ENCODE data around the gene MSMO1. TPM values are rescaled to one million over a fixed set of nuclear protein-coding genes. Genes with fewer than 3 reads are reported as not detected.
A peak's percentile ranks its signal among the peaks of the same experiment; 100 is the strongest.

MSMO1 gene
- total RNA-seq (2021; fragmentation: NEBNext Ultra II Directional; extraction: Animal tissue kit (Norgen Biotek cat#: 25700)) (105 and 109 TPM in 2 replicates), polyA plus RNA-seq (2011; rRNA removed) (50.6 and 79.8 TPM in 2 replicates), polyA minus RNA-seq (2011; rRNA and poly(A)+ RNA removed) (40.2 and 47.0 TPM in 2 replicates)
- 73.4 TPM for polyA plus RNA-seq (2011; cell fraction: cytosol; rRNA removed)
- polyA plus RNA-seq (2011; cell fraction: nucleus; rRNA removed), result 25.7 TPM
- polyA plus RNA-seq (2012, experiment 1 of 2), result 39.1 to 77.9 TPM (median 42.7 TPM) in 4 replicates
- 11.6 TPM for polyA plus RNA-seq (2012, experiment 2 of 2)
- 238 TPM for polyA plus RNA-seq (2013, experiment 1 of 2)
- 309 TPM for polyA plus RNA-seq (2013, experiment 2 of 2)
- 51.2 TPM for polyA minus RNA-seq (2011; cell fraction: cytosol; rRNA and poly(A)+ RNA removed)
- 29.2 TPM for polyA minus RNA-seq (2011; cell fraction: nucleus; rRNA and poly(A)+ RNA removed)
- long read RNA-seq, experiment 1, transcript MSMO1-201 (6 exons, 2,269 nt), result major isoform, 37 of 111 reads
- long read RNA-seq, experiment 1, partial matches to known transcripts, result 66 of 111 reads
- long read RNA-seq, experiment 1, other reads (novel, unspliced or antisense), result 4 of 111 reads
- long read RNA-seq, experiment 2, transcript MSMO1-201 (6 exons, 2,269 nt), result major isoform, 35 of 50 reads
- long read RNA-seq, experiment 2, partial matches to known transcripts, result 1 of 50 reads
- long read RNA-seq, experiment 2, other reads (novel, unspliced or antisense), result 10 of 50 reads

- Histone ChIP-seq H3K23ac (ENCODE audit: insufficient read length) (no peak within 1 kb of the TSS), H2AK5ac (ENCODE audit: low read depth, low read length) (peak within 1 kb of the TSS; percentile 14; the same call in 1 of the 2 replicates), H3K79me1 (ENCODE audit: low read depth, low read length) (no peaks in the 10 kb centered on the region; the same call in 1 of the 2 replicates), H3K9ac (replicated peaks in 1 of 4; ENCODE audit: extremely low read depth in 1 of 4, low read depth in 3 of 4, low read length in 3 of 4) (peak within 1 kb of the TSS; percentile 81 to 97 (median 82)), H3K27me3 (replicated peaks in 1 of 4; ENCODE audit: control insufficient read depth in 3 of 4, extremely low read depth in 1 of 4, insufficient read depth in 3 of 4, low read length in 3 of 4) (no peaks in the 10 kb centered on the region), H3K4me1 (replicated peaks in 1 of 4; ENCODE audit: control insufficient read depth in 3 of 4, insufficient read depth in 4 of 4, low read length in 3 of 4) (peaks cover 5 to 9% (median 7%) of the 10 kb centered on the region in 4 experiments), H3K4ac (replicated peaks; ENCODE audit: insufficient read length, low read depth, low read length) (peak within 1 kb of the TSS; percentile 96), H3K4me3 (ENCODE audit: extremely low read depth in 1 of 4, insufficient read depth in 2 of 4, low read depth in 3 of 4, low read length in 4 of 4) (peak within 1 kb of the TSS; percentile 93 to 98 (median 96)), H4K5ac (ENCODE audit: insufficient read length, low read depth, low read length) (peak within 1 kb of the TSS; percentile 90), H4K20me1 (replicated peaks in 1 of 2; ENCODE audit: control insufficient read depth in 1 of 2, insufficient read depth in 2 of 2, low read length in 2 of 2) (peaks cover 20 to 25% of the 10 kb centered on the region in 2 experiments), H3K14ac (ENCODE audit: insufficient read length) (peak within 1 kb of the TSS; percentile 25), H2BK120ac (replicated peaks; ENCODE audit: low read depth, low read length) (peak within 1 kb of the TSS; percentile 75), H3K27ac (ENCODE audit: low read depth, low read length) (peak within 1 kb of the TSS; percentile 75), H3K9me3 (ENCODE audit: insufficient read depth in 2 of 2, low read depth in 1 of 2, low read length in 1 of 2) (no peaks in the 10 kb centered on the region), H2BK20ac (ENCODE audit: low read length) (peak within 1 kb of the TSS; percentile 13; the same call in 1 of the 2 replicates), H2AFZ (ENCODE audit: low read length) (peak within 1 kb of the TSS; percentile 66; the same call in 1 of the 2 replicates), H4K8ac (ENCODE audit: extremely low read depth, insufficient read depth, low read length) (peak within 1 kb of the TSS; percentile 69; the same call in 1 of the 2 replicates), H3K36me3 (ENCODE audit: control insufficient read depth in 2 of 4, insufficient read depth in 4 of 4, low read length in 3 of 4) (peaks cover 0 to 22% (median 5%) of the 10 kb centered on the region in 4 experiments; a peak in 2 of 8 replicates), H2BK15ac (ENCODE audit: low read length) (peak within 1 kb of the TSS; percentile 47; the same call in 1 of the 2 replicates), H3K23me2 (ENCODE audit: low read depth, low read length) (peaks cover 3% of the 10 kb centered on the region), H2BK5ac (ENCODE audit: low read depth, low read length) (peak within 1 kb of the TSS; percentile 87), H3K18ac (ENCODE audit: extremely low read depth, low read length) (peak within 1 kb of the TSS; percentile 56), H4K91ac (replicated peaks; ENCODE audit: insufficient read length, low read length) (peak within 1 kb of the TSS; percentile 89), H2BK12ac (ENCODE audit: low read depth, low read length) (peak within 1 kb of the TSS; percentile 40; the same call in 1 of the 2 replicates), H3K56ac (replicated peaks; ENCODE audit: insufficient read length, low read depth, low read length) (peak within 1 kb of the TSS; percentile 88), H3K4me2 (ENCODE audit: insufficient read depth in 1 of 2, low read depth in 2 of 2, low read length in 2 of 2) (peak within 1 kb of the TSS; percentile 88 to 90), H3K79me2 (ENCODE audit: control insufficient read depth in 1 of 2, insufficient read depth in 2 of 2, low read length in 2 of 2) (peaks cover 43 to 49% of the 10 kb centered on the region in 2 experiments)
- DNase-seq (ENCODE audit: low read depth in 1 of 2, low spot score in 2 of 2) (peak; percentile 95 to 98), FAIRE-seq (peak; percentile 81)
- POLR2A ChIA-PET (ENCODE audit: partially characterized antibody), result interaction anchor here (0.6 to 2.0 kb wide), 10 partner anchors 9 to 205 kb away, joined by 3 to 11 read pairs (median 4); no protein-coding TSS in a partner anchor
- WGBS, 2 experiments (ENCODE audit: extremely low coverage in 1 of 2, insufficient coverage in 1 of 2, insufficient read length in 1 of 2, insufficient replicate concordance in 2 of 2, low coverage in 1 of 2, low lambda C conversion rate in 2 of 2, missing lambda C conversion rate in 1 of 2), result 1% methylated on average over 75 of the region's 76 CpGs; no CpG with 5 or more reads in 1 of the 2 experiments
- CTCF ChIA-PET (ENCODE audit: partially characterized antibody), result interaction anchor here (1.0 to 2.0 kb wide), 6 partner anchors 16 to 202 kb away, joined by 3 to 13 read pairs (median 4); no protein-coding TSS in a partner anchor
- TF ChIP-seq BACH1 (IDR thresholded peaks at IDR 0.05; ENCODE audit: low read length) (0 out of 2 replicates have a peak, but pooled peaks have one; percentile 8), POLR2AphosphoS5 (IDR thresholded peaks at IDR 0.05; ENCODE audit: low read depth, low read length) (peak; percentile 61; the same call in 1 of the 2 replicates), KDM4A (IDR thresholded peaks at IDR 0.05; ENCODE audit: low read depth, low read length, severe bottlenecking) (peak; percentile 88), TBP (IDR thresholded peaks at IDR 0.05; ENCODE audit: low read depth, low read length) (peak; percentile 77), SRF (IDR thresholded peaks at IDR 0.05; ENCODE audit: low read depth, low read length) (no peak), CHD2 (IDR thresholded peaks at IDR 0.05; ENCODE audit: low read length) (peak; percentile 90), EP300 (IDR thresholded peaks at IDR 0.05; ENCODE audit: borderline replicate concordance in 1 of 2, low read depth in 2 of 2, low read length in 2 of 2) (no peak)
These were observed at the start of gene MSMO1 for GRCh38 chr4:165327211-165328100. MSMO1 (plus strand) TSS chr4:165327669; CDS start chr4:165333371, 5,702 bp downstream.
